Left colon (tissue), 2 donors: ENCODE results near the gene TULP4. TPM values are rescaled to one million over a fixed set of nuclear protein-coding genes. Genes with fewer than 3 reads are reported as not detected.
A peak's percentile ranks its signal among the peaks of the same experiment; 100 is the strongest.
"Not testable (repeated sequence)": the region's sequence is repeated elsewhere in the genome, so short reads cannot be mapped to it uniquely, and the experiment has no call there.

Experiments
- ATAC-seq: fragments of 200-7000 bp; cut with Tn5 transposase; one replicate; pipeline ENCODE4 v1.9.1; 2020; ENCODE audit warnings: mild to moderate bottlenecking, moderate library complexity
- DNase-seq, 2 donors: peaks; one replicate each; pipeline ENCODE4 v3.0.0-alpha.2; 2020
- intact Hi-C, 2 donors: fragments of 100-400 bp; cut with DNase I in 1 of 2; cut with micrococcal nuclease in 1 of 2; formaldehyde crosslinking; loops; one replicate each; pipeline versions ENCODE4 v1.11.2 to v1.14.0; 2022; cut with DNase I, micrococcal nuclease
- total RNA-seq, 2 donors: library from RNA; stranded (reverse); fragmentation: NEBNext Ultra II Directional; extraction: Animal tissue kit (Norgen Biotek cat#: 25700); gene quantifications; one replicate each; pipeline ENCODE4 v1.2.1, GENCODE V29; 2021
- donor health status: DM: no; HTN: no; CAD: no.
- donor health status: DM: yes; HTN: yes; CAD: no.

TULP4 gene
- total RNA-seq, 2 donors from 2014 or later, result 69.2 to 77.5 TPM

GRCh38 chr6:158322724-158323560, 10.7 kb downstream of the TULP4 start:
- intact Hi-C loops, result no loop called here
- DNase-seq (no peak), ATAC-seq (peak; percentile 41)

GRCh38 chr6:158323561-158323958, 11.3 kb downstream of the TULP4 start:
- ATAC-seq (no peak), DNase-seq (no peak)
- intact Hi-C loops, result no loop called here

- ATAC-seq (no peak), DNase-seq (no peak)
- intact Hi-C loops, result no loop called here
These were observed 11.9 kb downstream of the TULP4 start for GRCh38 chr6:158324136-158324535.

GRCh38 chr6:158327211-158327610, 14.9 kb downstream of the TULP4 start:
- no peak for DNase-seq
- intact Hi-C loops, result no loop called here
- ATAC-seq, result no peak

GRCh38 chr6:158328952-158329351, 16.7 kb downstream of the TULP4 start:
- intact Hi-C loops, result no loop called here
- DNase-seq, result peak in 1 of 2 donors; percentile 23
- peak; percentile 86 for ATAC-seq

GRCh38 chr6:158329531-158329930, 17.3 kb downstream of the TULP4 start:
- no peak for DNase-seq
- intact Hi-C loops, result no loop called here
- no peak for ATAC-seq

GRCh38 chr6:158330016-158330415, 17.8 kb downstream of the TULP4 start:
- DNase-seq, result no peak
- ATAC-seq, result no peak
- intact Hi-C loops, result no loop called here

- ATAC-seq, result peak; percentile 58
- DNase-seq, result no peak
- intact Hi-C loops, result no loop called here
These were observed 20.0 kb downstream of the TULP4 start for GRCh38 chr6:158332237-158332636.

GRCh38 chr6:158333094-158333493, 20.8 kb downstream of the TULP4 start:
- DNase-seq (no peak), ATAC-seq (no peak)
- intact Hi-C loops, result no loop called here

- DNase-seq (no peak), ATAC-seq (no peak)
- intact Hi-C loops, result no loop called here
These were observed 22.3 kb downstream of the TULP4 start for GRCh38 chr6:158334534-158334933.

GRCh38 chr6:158337332-158337731, 25.1 kb downstream of the TULP4 start:
- intact Hi-C loops, result no loop called here
- no peak for DNase-seq
- no peak for ATAC-seq

GRCh38 chr6:158338311-158339112, 26.2 kb downstream of the TULP4 start:
- intact Hi-C loops, result no loop called here
- DNase-seq (no peak), ATAC-seq (no peak)

GRCh38 chr6:158339197-158339596, 26.9 kb downstream of the TULP4 start:
- intact Hi-C loops, ATAC-seq, DNase-seq: not testable (repeated sequence)

- intact Hi-C loops, result no loop called here
- ATAC-seq (no peak), DNase-seq (no peak)
These were observed 28.0 kb downstream of the TULP4 start for GRCh38 chr6:158340252-158340651.

GRCh38 chr6:158344534-158344933, 32.3 kb downstream of the TULP4 start:
- intact Hi-C loops, result no loop called here
- ATAC-seq (no peak), DNase-seq (no peak)

GRCh38 chr6:158345444-158345843, 33.2 kb downstream of the TULP4 start:
- intact Hi-C loops, DNase-seq, ATAC-seq: not testable (repeated sequence)

GRCh38 chr6:158347335-158347734, 35.1 kb downstream of the TULP4 start:
- intact Hi-C loops, result no loop called here
- no peak for DNase-seq
- ATAC-seq, result no peak

GRCh38 chr6:158348737-158349504, 36.7 kb downstream of the TULP4 start:
- ATAC-seq, DNase-seq, intact Hi-C loops: not testable (repeated sequence)
